Measurements from ENCODE around the gene SH3RF2.

Gene SH3RF2

GRCh38 chr5:145971108-145971507, 34.7 kb downstream of the SH3RF2 start:
- H4K8ac ChIP-seq (ENCODE audit: low read depth, low read length) = no peak overlapping the region
- no peak for DNase-seq
- no peak overlapping the region for H2BK120ac ChIP-seq (ENCODE audit: low read depth, low read length)
- no peak overlapping the region for H3K56ac ChIP-seq (ENCODE audit: low read length)
- H2BK15ac ChIP-seq (replicated peaks; ENCODE audit: low read depth) = no peak overlapping the region
- H3K4me1 ChIP-seq (ENCODE audit: control insufficient read depth, low read depth, low read length) = peaks cover 3% of the 10 kb centered on the region
- H2AK5ac ChIP-seq (ENCODE audit: low read length) = no peak overlapping the region
- H3K27me3 ChIP-seq (ENCODE audit: insufficient read depth, low read length, poor library complexity) = no peaks in the 10 kb centered on the region
- no peak overlapping the region for H2BK5ac ChIP-seq (ENCODE audit: low read length)
- no peak overlapping the region for H3K27ac ChIP-seq (ENCODE audit: low read depth, low read length)
- H3K9ac ChIP-seq (ENCODE audit: low read length) = no peak overlapping the region
- H3K18ac ChIP-seq (ENCODE audit: low read length) = no peak overlapping the region
- no peak overlapping the region for H3K23ac ChIP-seq (ENCODE audit: low read length)
- H4K5ac ChIP-seq (ENCODE audit: low read length) = no peak overlapping the region
- H3K79me2 ChIP-seq (ENCODE audit: control insufficient read depth, insufficient read depth, low read length) = no peaks in the 10 kb centered on the region
- no peaks in the 10 kb centered on the region for H3K79me1 ChIP-seq (ENCODE audit: low read length)
- H3K4me2 ChIP-seq (ENCODE audit: low read length) = no peak overlapping the region
- WGBS (ENCODE audit: extremely low coverage, insufficient coverage, low lambda C conversion rate) = no CpG with 5 or more reads among the region's 2 CpGs
- no peaks in the 10 kb centered on the region for H3K36me3 ChIP-seq (ENCODE audit: control insufficient read depth, insufficient read depth, low read length)
- H3K4ac ChIP-seq (ENCODE audit: low read depth, low read length) = no peak overlapping the region
- no peak overlapping the region for H3K4me3 ChIP-seq (ENCODE audit: low read length)

GRCh38 chr5:145971701-145972100, 35.3 kb downstream of the SH3RF2 start:
- no peak overlapping the region for H2AK5ac ChIP-seq (ENCODE audit: low read length)
- H3K79me2 ChIP-seq (ENCODE audit: control insufficient read depth, insufficient read depth, low read length) = no peaks in the 10 kb centered on the region
- H3K79me1 ChIP-seq (ENCODE audit: low read length) = no peaks in the 10 kb centered on the region
- no peaks in the 10 kb centered on the region for H3K36me3 ChIP-seq (ENCODE audit: control insufficient read depth, insufficient read depth, low read length)
- H3K4me2 ChIP-seq (ENCODE audit: low read length) = no peak overlapping the region
- H3K27me3 ChIP-seq (ENCODE audit: insufficient read depth, low read length, poor library complexity) = no peaks in the 10 kb centered on the region
- no peak overlapping the region for H2BK120ac ChIP-seq (ENCODE audit: low read depth, low read length)
- no peak overlapping the region for H2BK15ac ChIP-seq (replicated peaks; ENCODE audit: low read depth)
- H3K23ac ChIP-seq (ENCODE audit: low read length) = no peak overlapping the region
- H3K4me1 ChIP-seq (ENCODE audit: control insufficient read depth, low read depth, low read length) = peaks cover 3% of the 10 kb centered on the region
- no peak overlapping the region for H4K8ac ChIP-seq (ENCODE audit: low read depth, low read length)
- H3K4ac ChIP-seq (ENCODE audit: low read depth, low read length) = no peak overlapping the region
- H3K18ac ChIP-seq (ENCODE audit: low read length) = no peak overlapping the region
- no peak overlapping the region for H4K5ac ChIP-seq (ENCODE audit: low read length)
- H2BK5ac ChIP-seq (ENCODE audit: low read length) = no peak overlapping the region
- no peak overlapping the region for H3K56ac ChIP-seq (ENCODE audit: low read length)
- H3K9ac ChIP-seq (ENCODE audit: low read length) = no peak overlapping the region
- DNase-seq = no peak
- H3K27ac ChIP-seq (ENCODE audit: low read depth, low read length) = no peak overlapping the region
- WGBS (ENCODE audit: extremely low coverage, insufficient coverage, low lambda C conversion rate) = no CpG with 5 or more reads among the region's 1 CpG
- no peak overlapping the region for H3K4me3 ChIP-seq (ENCODE audit: low read length)

GRCh38 chr5:145975001-145975360, 38.6 kb downstream of the SH3RF2 start:
- Histone ChIP-seq H3K79me1 (ENCODE audit: low read length) (no peaks in the 10 kb centered on the region), H3K79me2 (ENCODE audit: control insufficient read depth, insufficient read depth, low read length) (no peaks in the 10 kb centered on the region), H3K4me3 (ENCODE audit: low read length) (no peak overlapping the region), H3K4ac (ENCODE audit: low read depth, low read length) (no peak overlapping the region), H2BK120ac (ENCODE audit: low read depth, low read length) (no peak overlapping the region), H3K36me3 (ENCODE audit: control insufficient read depth, insufficient read depth, low read length) (no peaks in the 10 kb centered on the region), H3K4me2 (ENCODE audit: low read length) (no peak overlapping the region), H2BK5ac (ENCODE audit: low read length) (no peak overlapping the region), H2BK15ac (replicated peaks; ENCODE audit: low read depth) (no peak overlapping the region), H4K8ac (ENCODE audit: low read depth, low read length) (no peak overlapping the region), H3K27me3 (ENCODE audit: insufficient read depth, low read length, poor library complexity) (no peaks in the 10 kb centered on the region), H2AK5ac (ENCODE audit: low read length) (no peak overlapping the region), H3K56ac (ENCODE audit: low read length) (no peak overlapping the region), H4K5ac (ENCODE audit: low read length) (no peak overlapping the region), H3K4me1 (ENCODE audit: control insufficient read depth, low read depth, low read length) (peaks cover 5% of the 10 kb centered on the region), H3K27ac (ENCODE audit: low read depth, low read length) (no peak overlapping the region), H3K18ac (ENCODE audit: low read length) (no peak overlapping the region), H3K9ac (ENCODE audit: low read length) (no peak overlapping the region), H3K23ac (ENCODE audit: low read length) (no peak overlapping the region)
- WGBS (ENCODE audit: extremely low coverage, insufficient coverage, low lambda C conversion rate) = no CpG with 5 or more reads among the region's 3 CpGs
- DNase-seq = no peak

GRCh38 chr5:145975361-145976066, 39.1 kb downstream of the SH3RF2 start:
- peaks cover 5% of the 10 kb centered on the region for H3K4me1 ChIP-seq (ENCODE audit: control insufficient read depth, low read depth, low read length)
- no peak overlapping the region for H2AK5ac ChIP-seq (ENCODE audit: low read length)
- no peak overlapping the region for H2BK120ac ChIP-seq (ENCODE audit: low read depth, low read length)
- no peak overlapping the region for H2BK5ac ChIP-seq (ENCODE audit: low read length)
- no peak overlapping the region for H4K5ac ChIP-seq (ENCODE audit: low read length)
- H3K4ac ChIP-seq (ENCODE audit: low read depth, low read length) = no peak overlapping the region
- no peak overlapping the region for H3K23ac ChIP-seq (ENCODE audit: low read length)
- H3K18ac ChIP-seq (ENCODE audit: low read length) = no peak overlapping the region
- no peaks in the 10 kb centered on the region for H3K27me3 ChIP-seq (ENCODE audit: insufficient read depth, low read length, poor library complexity)
- H3K9ac ChIP-seq (ENCODE audit: low read length) = no peak overlapping the region
- no peak overlapping the region for H2BK15ac ChIP-seq (replicated peaks; ENCODE audit: low read depth)
- no CpG with 5 or more reads among the region's 3 CpGs for WGBS (ENCODE audit: extremely low coverage, insufficient coverage, low lambda C conversion rate)
- no peaks in the 10 kb centered on the region for H3K79me1 ChIP-seq (ENCODE audit: low read length)
- no peak overlapping the region for H3K27ac ChIP-seq (ENCODE audit: low read depth, low read length)
- DNase-seq = peak; percentile 46
- no peak overlapping the region for H4K8ac ChIP-seq (ENCODE audit: low read depth, low read length)
- H3K36me3 ChIP-seq (ENCODE audit: control insufficient read depth, insufficient read depth, low read length) = no peaks in the 10 kb centered on the region
- H3K4me2 ChIP-seq (ENCODE audit: low read length) = no peak overlapping the region
- no peak overlapping the region for H3K4me3 ChIP-seq (ENCODE audit: low read length)
- no peak overlapping the region for H3K56ac ChIP-seq (ENCODE audit: low read length)
- no peaks in the 10 kb centered on the region for H3K79me2 ChIP-seq (ENCODE audit: control insufficient read depth, insufficient read depth, low read length)

GRCh38 chr5:145976431-145977155, 40.2 kb downstream of the SH3RF2 start:
- H3K18ac ChIP-seq (ENCODE audit: low read length) = no peak overlapping the region

More at GRCh38 chr5:145976431-145977155, 40.2 kb downstream of the SH3RF2 start:
- no peaks in the 10 kb centered on the region for H3K79me2 ChIP-seq (ENCODE audit: control insufficient read depth, insufficient read depth, low read length)
- no peaks in the 10 kb centered on the region for H3K36me3 ChIP-seq (ENCODE audit: control insufficient read depth, insufficient read depth, low read length)
- no peaks in the 10 kb centered on the region for H3K79me1 ChIP-seq (ENCODE audit: low read length)
- H3K4ac ChIP-seq (ENCODE audit: low read depth, low read length) = no peak overlapping the region
- no peak for DNase-seq
- H3K9ac ChIP-seq (ENCODE audit: low read length) = no peak overlapping the region
- no peaks in the 10 kb centered on the region for H3K27me3 ChIP-seq (ENCODE audit: insufficient read depth, low read length, poor library complexity)
- peaks cover 5% of the 10 kb centered on the region for H3K4me1 ChIP-seq (ENCODE audit: control insufficient read depth, low read depth, low read length)
- no peak overlapping the region for H2BK120ac ChIP-seq (ENCODE audit: low read depth, low read length)
- WGBS (ENCODE audit: extremely low coverage, insufficient coverage, low lambda C conversion rate) = no CpG with 5 or more reads among the region's 7 CpGs
- no peak overlapping the region for H3K4me3 ChIP-seq (ENCODE audit: low read length)
- H3K4me2 ChIP-seq (ENCODE audit: low read length) = no peak overlapping the region
- H2BK5ac ChIP-seq (ENCODE audit: low read length) = no peak overlapping the region
- no peak overlapping the region for H3K23ac ChIP-seq (ENCODE audit: low read length)
- no peak overlapping the region for H3K56ac ChIP-seq (ENCODE audit: low read length)
- peak overlapping the region; percentile 2 for H2AK5ac ChIP-seq (ENCODE audit: low read length)
- H4K8ac ChIP-seq (ENCODE audit: low read depth, low read length) = no peak overlapping the region
- H2BK15ac ChIP-seq (replicated peaks; ENCODE audit: low read depth) = no peak overlapping the region
- no peak overlapping the region for H4K5ac ChIP-seq (ENCODE audit: low read length)
- H3K27ac ChIP-seq (ENCODE audit: low read depth, low read length) = no peak overlapping the region
